K562 (cell line): ENCODE results near the gene TOM1L2. TPM values are rescaled to one million over a fixed set of nuclear protein-coding genes. Genes with fewer than 3 reads are reported as not detected.

Experiments used
- FOXJ3 ChIP-seq: sonication (generic); formaldehyde crosslinking; IDR thresholded peaks from 2 replicates; pipeline ENCODE4 v1.4.0; 2020; ENCODE audit warnings: mild to moderate bottlenecking, missing genetic modification reagents
- MLX ChIP-seq, 2 experiments: fragments of 450-650 bp in 1 of 2; sonication (generic) in 1 of 2; formaldehyde crosslinking; conservative IDR thresholded peaks; 2 replicates each; pipeline versions ENCODE4 v1.4.0 to v1.8.1; 2020 to 2022; ENCODE audit warnings: mild to moderate bottlenecking in 1 of 2, missing genetic modification reagents in 1 of 2
- PTTG1 ChIP-seq: fragments of 450-650 bp; IDR thresholded peaks from 2 replicates; pipeline ENCODE4 v1.6.1; 2016; ENCODE audit warnings: low read depth, mild to moderate bottlenecking, missing genetic modification characterization, missing compliant biosample characterization
- SRSF7 ChIP-seq: fragments of 200-400 bp; formaldehyde crosslinking; optimal IDR thresholded peaks from 2 replicates; pipeline ENCODE3; 2017; ENCODE audit warnings: mild to moderate bottlenecking, low read depth, low read length
- polyA plus RNA-seq, 8 experiments: library from polyadenylated mRNA; depleted of rRNA in 4 of 8; stranded (reverse) in 5 of 8; unstranded in 3 of 8; fragments of >200 nt; fragmentation: Nextera tagmentation in 2 of 8; fragmentation: Illumina TruSeq in 1 of 8; extraction: Ambion mirVana in 2 of 8; extraction: Trizol in 1 of 8; gene quantifications; 2 replicates each; pipeline versions ENCODE4 v1.2.1 to v1.2.3, GENCODE V29; 2011 to 2014; ENCODE audit warnings: inconsistent platforms in 1 of 8, missing spikeins in 1 of 8
- total RNA-seq, 7 experiments: library from RNA; depleted of rRNA in 6 of 7; stranded (reverse); fragments of >200 nt in 6 of 7; fragmentation: Illumina TruSeq in 2 of 7; extraction: Trizol in 2 of 7; gene quantifications; 2 replicates each; pipeline versions ENCODE4 v1.2.1 to v1.2.3, GENCODE V29; 2011 to 2021; ENCODE audit warnings: low replicate concordance in 1 of 7
- TF ChIP-seq, protein P1 (sequence below): sonication (generic); formaldehyde crosslinking; IDR thresholded peaks from 2 replicates; pipeline ENCODE4 v1.8.1; 2023; ENCODE audit warnings: missing genetic modification reagents, mild to moderate bottlenecking, borderline replicate concordance
- TF ChIP-seq, protein P2 (sequence below): sonication (generic); formaldehyde crosslinking; IDR thresholded peaks from 2 replicates; pipeline ENCODE4 v1.8.1; 2022; ENCODE audit warnings: missing genetic modification reagents

The TOM1L2 gene
- total and polyA plus RNA-seq, 9 of the 15 experiments (the other 6 are each of a cell fraction or from before 2014, with no cell fraction given), result 0.07 to 6.0 (median 2.5) TPM

DNA sequence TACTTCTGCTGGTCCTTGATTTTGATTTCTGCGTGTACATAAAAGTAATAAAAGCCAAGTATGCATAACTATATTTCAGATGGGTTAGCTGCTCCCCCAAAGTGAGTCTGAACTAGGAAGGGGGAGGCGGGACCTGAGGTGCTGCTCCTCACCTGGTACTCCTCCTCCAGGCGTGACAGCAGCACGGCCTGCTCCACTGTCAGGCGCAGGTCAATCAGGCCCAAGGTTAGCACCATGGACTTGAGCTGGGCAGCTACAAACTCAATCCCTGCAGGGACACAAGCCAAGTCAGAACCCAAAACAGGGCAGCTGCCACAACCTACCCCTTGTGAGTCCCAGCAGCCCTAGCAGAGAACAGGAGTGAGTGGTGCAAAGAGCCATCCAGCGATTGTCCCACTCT, 48.8 kb upstream of the TOM1L2 start (continued):
- TF ChIP-seq, protein P1, sequence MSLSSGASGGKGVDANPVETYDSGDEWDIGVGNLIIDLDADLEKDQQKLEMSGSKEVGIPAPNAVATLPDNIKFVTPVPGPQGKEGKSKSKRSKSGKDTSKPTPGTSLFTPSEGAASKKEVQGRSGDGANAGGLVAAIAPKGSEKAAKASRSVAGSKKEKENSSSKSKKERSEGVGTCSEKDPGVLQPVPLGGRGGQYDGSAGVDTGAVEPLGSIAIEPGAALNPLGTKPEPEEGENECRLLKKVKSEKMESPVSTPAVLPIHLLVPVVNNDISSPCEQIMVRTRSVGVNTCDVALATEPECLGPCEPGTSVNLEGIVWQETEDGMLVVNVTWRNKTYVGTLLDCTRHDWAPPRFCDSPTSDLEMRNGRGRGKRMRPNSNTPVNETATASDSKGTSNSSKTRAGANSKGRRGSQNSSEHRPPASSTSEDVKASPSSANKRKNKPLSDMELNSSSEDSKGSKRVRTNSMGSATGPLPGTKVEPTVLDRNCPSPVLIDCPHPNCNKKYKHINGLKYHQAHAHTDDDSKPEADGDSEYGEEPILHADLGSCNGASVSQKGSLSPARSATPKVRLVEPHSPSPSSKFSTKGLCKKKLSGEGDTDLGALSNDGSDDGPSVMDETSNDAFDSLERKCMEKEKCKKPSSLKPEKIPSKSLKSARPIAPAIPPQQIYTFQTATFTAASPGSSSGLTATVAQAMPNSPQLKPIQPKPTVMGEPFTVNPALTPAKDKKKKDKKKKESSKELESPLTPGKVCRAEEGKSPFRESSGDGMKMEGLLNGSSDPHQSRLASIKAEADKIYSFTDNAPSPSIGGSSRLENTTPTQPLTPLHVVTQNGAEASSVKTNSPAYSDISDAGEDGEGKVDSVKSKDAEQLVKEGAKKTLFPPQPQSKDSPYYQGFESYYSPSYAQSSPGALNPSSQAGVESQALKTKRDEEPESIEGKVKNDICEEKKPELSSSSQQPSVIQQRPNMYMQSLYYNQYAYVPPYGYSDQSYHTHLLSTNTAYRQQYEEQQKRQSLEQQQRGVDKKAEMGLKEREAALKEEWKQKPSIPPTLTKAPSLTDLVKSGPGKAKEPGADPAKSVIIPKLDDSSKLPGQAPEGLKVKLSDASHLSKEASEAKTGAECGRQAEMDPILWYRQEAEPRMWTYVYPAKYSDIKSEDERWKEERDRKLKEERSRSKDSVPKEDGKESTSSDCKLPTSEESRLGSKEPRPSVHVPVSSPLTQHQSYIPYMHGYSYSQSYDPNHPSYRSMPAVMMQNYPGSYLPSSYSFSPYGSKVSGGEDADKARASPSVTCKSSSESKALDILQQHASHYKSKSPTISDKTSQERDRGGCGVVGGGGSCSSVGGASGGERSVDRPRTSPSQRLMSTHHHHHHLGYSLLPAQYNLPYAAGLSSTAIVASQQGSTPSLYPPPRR (CRISPR knock-in tag), result no peak
- TF ChIP-seq MLX (CRISPR knock-in tag; conservative IDR thresholded peaks at IDR 0.05) (no peak), SRSF7 (no peak), PTTG1 (tag) (no peak), FOXJ3 (no peak)
- TF ChIP-seq, protein P2, sequence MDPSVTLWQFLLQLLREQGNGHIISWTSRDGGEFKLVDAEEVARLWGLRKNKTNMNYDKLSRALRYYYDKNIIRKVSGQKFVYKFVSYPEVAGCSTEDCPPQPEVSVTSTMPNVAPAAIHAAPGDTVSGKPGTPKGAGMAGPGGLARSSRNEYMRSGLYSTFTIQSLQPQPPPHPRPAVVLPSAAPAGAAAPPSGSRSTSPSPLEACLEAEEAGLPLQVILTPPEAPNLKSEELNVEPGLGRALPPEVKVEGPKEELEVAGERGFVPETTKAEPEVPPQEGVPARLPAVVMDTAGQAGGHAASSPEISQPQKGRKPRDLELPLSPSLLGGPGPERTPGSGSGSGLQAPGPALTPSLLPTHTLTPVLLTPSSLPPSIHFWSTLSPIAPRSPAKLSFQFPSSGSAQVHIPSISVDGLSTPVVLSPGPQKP, result no peak
